Medulla oblongata (tissue), 1 donor: ENCODE results near the gene HEG1.
"Not testable (repeated sequence)": the region's sequence is repeated elsewhere in the genome, so short reads cannot be mapped to it uniquely, and the experiment has no call there.

ENCODE experiments used
- DNase-seq: peaks from one replicate; pipeline ENCODE4 v3.0.0-alpha.2; 2015; ENCODE audit errors: extremely low spot score

The HEG1 gene

DNA sequence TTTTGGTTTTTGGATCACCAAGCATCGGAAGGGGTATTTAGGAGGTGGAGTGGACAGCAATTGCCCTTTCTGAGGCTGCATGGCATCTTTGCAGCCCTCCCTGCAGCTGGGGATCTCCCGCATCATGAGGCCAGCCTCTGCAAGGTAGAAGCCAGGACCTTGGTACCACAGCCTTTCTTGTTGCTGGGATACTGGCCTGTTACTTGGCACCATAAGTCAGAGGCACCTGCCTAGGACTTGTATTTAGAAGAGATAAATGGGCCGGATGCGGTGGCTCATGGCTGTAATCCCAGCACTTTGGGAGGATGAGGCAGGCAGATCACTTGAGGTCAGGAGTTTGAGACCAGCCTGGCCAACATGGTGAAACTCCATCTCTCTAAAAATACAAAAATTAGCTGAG is 97.8 kb downstream of the HEG1 start:
- not testable (repeated sequence) for DNase-seq

DNA sequence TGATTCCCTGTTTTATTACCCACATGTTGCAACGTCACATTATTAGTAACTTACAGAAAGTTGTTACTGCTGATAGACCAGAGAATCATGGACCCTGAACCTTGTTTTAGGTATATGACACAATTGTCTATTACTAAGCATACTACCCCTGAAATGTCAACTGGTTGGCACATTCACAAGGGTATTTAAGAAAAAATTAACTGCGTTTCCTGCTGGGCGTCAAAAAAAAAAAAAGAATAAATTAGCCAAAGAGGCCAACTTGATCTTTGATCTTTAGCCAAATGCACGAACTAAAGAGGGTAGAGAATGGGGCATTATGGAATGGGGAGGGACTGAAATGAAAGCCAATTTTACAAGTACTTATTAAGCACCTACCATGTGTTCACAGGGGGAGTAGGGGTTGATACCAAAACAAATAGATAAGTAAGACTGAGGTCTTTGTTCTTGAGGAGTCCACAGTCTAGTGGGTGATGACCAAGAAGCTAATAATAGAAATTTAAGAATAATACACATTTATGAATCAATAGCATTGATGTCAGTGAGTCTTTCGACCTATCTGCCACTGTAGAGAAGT is 103.4 kb downstream of the HEG1 start:
- DNase-seq, result no peak

DNA sequence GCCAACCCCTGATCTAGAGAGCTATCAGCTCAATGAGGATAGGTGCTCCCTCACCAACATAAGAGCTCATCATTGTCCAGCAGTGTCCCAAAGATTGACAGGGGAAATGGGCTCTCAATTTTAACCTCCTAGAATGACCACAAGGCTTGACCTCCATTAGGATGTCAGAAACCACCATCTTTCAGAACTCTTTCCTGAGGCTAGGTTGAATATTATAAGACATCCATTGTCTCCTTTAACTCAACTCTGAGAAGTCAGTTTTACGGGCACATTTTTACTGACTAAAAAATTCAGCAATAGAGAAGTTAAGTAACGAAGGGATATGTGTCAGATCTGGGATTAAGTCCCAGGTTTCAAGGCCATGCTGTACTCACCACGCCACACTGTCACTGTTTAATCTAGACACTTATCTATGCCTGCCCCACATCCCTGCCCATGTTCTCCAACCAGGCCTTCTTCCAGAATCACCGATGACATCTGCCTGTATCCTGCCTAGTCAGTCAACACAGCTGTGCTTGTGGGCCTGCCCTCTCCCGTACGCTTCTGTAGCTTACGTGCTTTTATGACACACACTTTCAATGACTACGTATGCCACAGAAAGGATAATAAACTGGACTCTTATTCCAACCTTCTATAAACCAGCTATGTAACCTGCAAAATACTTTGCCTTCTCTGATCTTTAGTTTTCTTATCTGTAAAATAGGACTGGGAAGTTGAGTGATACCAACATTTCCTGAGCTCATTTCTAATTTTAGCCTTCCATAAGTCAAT is 104.1 kb downstream of the HEG1 start:
- no peak for DNase-seq

- no peak for DNase-seq
Measured at GRCh38 chr3:124950026-124950425, 105.8 kb downstream of the HEG1 start.

DNA sequence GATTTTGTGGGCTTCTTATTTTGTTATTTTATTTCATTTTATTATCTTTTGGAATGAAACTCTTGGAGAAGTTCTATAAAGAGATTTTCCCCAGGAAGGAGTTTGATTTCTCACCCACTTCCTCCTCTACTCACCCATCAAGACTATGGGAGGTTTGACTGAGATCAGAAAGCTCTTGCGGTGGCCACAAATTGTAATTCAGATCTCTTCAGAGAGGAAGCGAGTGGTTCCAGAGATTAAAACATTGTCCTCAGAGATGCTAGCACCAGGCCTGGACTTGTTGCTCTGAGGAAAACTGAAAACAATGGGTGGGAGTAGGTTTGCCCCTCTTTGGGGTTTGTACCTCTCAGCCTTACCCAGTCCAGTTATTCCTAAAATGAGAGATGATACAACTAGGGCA is 113.2 kb downstream of the HEG1 start:
- no peak for DNase-seq

DNA sequence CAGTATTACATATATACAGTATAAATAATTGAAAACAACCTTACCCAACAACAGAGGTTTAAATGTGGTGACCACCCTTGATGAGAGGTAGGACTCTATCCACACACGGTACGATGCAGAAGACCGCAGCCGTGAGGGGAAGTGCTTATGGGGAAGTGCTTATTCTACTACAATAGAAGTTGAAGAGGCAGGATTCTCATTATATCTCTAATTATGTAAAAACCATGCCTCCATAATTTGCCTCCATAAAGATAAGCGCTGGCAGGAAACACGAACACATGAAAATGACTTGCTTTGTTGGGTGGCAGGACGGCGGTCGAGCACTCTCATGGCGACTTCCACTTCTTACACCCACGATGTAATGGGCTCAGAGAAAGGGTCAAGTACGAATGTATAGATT is 114.0 kb downstream of the HEG1 start:
- no peak for DNase-seq

DNA sequence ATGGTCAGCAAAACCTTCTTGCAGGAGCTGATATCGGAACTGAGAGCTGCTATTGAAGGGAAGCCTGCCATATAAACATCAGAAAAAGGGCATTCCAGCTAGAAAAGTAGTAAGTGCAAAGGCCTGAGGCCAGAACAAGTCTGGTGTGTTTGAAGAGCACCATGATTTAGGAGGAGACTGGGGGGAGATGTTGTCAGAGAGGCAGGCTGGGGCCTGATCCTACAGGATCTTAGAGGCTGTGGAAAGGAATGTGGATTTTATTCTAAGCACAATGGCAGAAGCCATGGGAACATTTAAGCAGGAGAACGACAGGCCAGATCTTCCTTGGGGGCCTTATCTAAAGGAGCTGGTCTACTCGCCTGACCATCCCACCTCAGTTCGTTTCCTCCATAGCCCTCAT is 116.1 kb downstream of the HEG1 start:
- no peak for DNase-seq

DNA sequence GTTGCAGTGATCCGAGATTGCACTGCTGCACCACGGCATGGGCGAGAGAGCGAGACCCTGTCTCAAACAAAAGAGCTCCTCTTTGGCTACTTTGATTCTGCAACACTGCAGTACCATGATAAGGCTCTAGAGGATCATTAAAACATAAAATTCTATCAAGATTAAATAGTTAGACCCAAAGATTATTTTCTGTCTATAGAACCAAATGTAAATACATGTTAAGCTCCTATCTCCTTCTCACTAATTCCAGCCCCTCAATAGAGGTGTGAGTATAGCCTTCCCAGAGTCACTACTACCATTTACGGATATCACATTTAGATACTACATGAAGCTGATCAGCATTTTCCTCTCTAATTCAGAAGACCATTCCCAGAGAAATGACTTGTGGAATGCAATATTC is 116.9 kb downstream of the HEG1 start:
- DNase-seq, result no peak

GRCh38 chr3:124937049-124937448 is 118.7 kb downstream of the HEG1 start:
- no peak for DNase-seq

GRCh38 chr3:124935794-124936542 is 119.8 kb downstream of the HEG1 start:
- no peak for DNase-seq

GRCh38 chr3:124935264-124935663 is 120.5 kb downstream of the HEG1 start:
- no peak for DNase-seq

DNA sequence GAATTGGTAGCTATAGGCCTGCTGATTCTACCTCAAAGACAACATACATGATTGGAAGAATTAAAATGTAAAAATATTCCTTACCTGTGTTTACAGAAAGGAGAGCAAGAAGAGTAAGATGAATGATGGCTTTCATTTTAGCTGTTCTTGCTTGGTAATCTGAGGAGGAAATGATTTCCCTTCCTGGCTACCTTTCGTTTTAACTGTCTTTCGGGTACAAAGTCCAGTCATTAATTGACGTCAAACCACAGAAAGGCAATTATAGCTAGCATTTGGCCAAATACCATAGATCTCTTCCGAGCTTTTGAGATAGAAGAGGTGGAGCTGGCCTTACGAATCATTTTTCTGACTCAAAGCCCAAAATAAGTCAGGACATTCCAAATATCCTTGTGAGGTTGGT is 121.2 kb downstream of the HEG1 start, which contains the start of gene MUC13:
Gene MUC13, minus strand, starts transcription at position 175 of the 400 bp plus-strand sequence. Its CDS starts 39 bp downstream, at position 136.
- DNase-seq, result no peak

- DNase-seq, result peak; percentile 78
Measured at GRCh38 chr3:124928333-124929202, 127.2 kb downstream of the HEG1 start.

- DNase-seq, result no peak
Measured at GRCh38 chr3:124927574-124928045, 128.2 kb downstream of the HEG1 start.

DNA sequence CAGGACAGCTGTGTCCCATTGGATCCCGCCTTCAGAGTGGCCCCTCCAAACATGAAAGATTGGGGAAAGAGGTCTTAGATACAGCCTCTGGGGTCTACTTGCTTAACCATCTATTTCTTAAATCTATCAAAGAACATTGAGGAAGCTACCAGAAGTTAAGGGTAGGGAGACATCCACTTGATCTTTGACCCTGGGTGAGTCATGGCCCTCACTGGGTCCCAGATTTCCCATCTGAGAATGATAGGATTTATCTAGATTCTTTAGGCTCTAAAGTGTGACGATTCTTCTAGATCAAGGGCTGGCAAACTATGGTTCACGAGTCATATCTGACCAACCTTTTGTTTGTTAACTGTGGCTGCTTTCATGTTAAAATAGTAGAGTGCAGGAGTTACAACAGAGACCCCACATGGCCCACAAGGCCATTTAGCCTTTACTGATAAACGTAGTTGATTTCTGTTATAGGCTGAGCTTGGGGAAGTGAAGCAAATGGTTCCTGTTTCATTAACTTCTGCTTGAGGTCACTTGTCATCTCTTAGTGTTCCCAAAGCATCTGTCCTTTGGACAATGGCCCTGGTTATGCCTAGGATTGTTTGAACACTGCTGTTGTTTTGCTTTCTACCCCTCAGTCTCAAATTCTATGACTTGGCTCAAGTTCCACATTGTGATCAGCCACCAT is 129.2 kb downstream of the HEG1 start:
- peak; percentile 16 for DNase-seq

DNA sequence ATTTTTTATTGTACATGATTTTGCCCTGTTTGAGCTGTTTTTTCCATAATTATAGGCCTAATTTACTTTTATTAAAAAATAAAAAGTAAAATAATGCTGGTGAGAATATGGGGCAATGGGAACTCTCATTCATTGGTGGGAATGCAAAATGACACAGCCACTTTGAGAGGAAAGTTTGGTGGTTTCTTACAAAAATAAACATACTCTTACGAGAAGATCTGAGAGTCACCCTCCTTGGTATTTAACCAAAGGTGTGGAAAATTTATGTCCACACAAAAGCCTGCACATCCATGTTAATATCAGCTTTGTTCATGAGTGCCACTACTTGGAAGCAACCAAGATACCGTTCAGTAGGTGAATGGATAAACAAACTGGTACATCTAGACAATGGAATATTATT is 131.1 kb downstream of the HEG1 start:
- no peak for DNase-seq

DNA sequence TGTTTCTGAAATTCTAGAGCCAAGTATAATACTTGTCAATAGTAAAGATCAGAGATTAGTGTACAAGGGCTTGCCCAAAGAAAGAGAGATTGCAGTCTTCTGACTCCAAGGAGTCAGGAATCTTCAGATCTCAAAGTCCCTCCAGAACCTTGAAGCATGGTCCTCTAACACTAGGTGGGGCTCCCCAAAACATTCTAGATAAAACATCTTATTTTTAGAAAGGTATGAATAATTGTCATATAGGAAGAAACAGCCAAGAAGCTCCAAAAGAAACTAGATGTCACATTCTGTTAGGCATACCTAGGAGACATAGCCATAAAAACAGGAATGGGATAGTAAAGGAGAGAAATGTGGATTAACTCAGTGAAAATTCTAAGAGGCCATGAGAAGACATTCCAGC is 132.0 kb downstream of the HEG1 start:
- DNase-seq, result no peak

DNA sequence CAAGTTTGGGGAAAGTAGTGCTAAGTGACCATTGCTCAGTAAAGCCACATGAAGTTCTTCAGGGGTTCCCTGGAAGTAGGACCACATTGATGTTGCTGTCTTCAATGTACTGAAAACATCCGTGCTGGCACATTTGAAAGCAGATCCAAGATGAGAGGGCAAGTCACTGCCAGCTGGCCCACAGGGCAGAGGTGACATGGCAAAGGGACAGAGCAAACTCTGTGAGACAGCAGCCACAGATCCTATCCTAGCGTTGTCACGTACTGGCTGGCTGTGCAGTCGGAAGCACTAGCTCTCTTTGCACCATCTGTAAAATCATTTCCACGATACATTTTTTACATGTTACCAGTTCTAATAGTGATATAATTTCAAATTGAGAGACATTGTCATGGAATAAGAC is 135.1 kb downstream of the HEG1 start:
- peak; percentile 26 for DNase-seq

GRCh38 chr3:124919756-124920155 is 136.0 kb downstream of the HEG1 start:
- DNase-seq, result no peak

DNA sequence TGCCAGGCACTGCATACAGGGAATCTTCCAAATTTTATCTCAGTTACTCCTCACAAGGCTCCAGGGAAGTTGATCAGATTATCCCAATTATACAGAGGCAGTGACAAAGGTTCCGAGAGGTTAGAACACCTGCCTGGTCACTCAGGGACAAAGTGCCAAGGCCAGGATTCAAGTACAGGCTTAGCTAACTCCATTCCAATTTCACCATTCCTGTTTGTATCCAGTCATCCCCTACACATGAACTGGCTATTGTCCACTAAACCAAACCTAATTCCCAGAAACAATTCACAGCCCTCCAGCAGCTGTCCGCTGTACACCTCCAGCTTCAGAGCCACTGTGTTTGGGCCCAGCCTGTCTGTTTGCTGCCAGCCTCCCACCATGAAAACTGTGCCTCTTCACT is 137.3 kb downstream of the HEG1 start:
- no peak for DNase-seq

GRCh38 chr3:124916837-124917409 is 138.9 kb downstream of the HEG1 start:
- DNase-seq, result peak; percentile 30
